Neural progenitor cell (in vitro differentiated cells): ENCODE measurements around the gene INTS6.

ENCODE experiments used
- EZH2 ChIP-seq: fragments of 200-600 bp; sonication (generic); IDR thresholded peaks from 2 replicates; pipeline ENCODE4 v1.6.1; 2017; ENCODE audit warnings: antibody characterized with exemption, mild to moderate bottlenecking, moderate library complexity
- EZH2phosphoT487 ChIP-seq: fragments of 200-600 bp; sonication (generic); IDR thresholded peaks from 2 replicates; pipeline ENCODE4 v1.6.1; 2017; ENCODE audit warnings: antibody characterized with exemption
- TF ChIP-seq, protein P1 (sequence below): fragments of 200-600 bp; sonication (generic); IDR thresholded peaks from 2 replicates; pipeline ENCODE4 v1.5.1; 2017; ENCODE audit warnings: antibody characterized with exemption, mild to moderate bottlenecking

DNA sequence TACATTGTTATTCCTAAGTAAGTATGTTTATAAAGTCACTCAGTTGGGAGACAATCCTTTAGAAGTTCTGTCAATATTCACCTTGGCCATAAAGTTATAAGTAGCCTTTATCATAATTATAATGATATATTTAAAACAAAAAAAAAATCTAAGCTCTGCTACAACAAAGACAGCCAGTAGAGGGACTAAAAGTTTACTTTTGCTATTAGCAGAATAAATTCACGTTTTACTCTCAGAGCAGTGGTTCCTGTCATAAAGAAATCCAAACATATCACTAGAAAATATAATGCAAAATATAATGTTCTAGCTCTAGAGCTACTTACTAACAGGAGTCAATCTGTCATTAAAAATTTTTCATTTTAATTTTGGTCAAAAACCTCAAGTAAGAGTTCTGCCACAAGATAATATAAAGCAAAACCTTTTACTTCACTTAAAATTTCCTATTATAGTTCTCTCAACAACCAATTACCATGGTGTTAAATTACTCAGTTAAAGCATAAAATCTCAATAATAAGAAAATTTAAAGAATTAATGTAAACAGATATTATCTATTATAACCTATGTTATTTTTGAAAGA lies 17.7 kb downstream of the INTS6 start:
- TF ChIP-seq, protein P1, sequence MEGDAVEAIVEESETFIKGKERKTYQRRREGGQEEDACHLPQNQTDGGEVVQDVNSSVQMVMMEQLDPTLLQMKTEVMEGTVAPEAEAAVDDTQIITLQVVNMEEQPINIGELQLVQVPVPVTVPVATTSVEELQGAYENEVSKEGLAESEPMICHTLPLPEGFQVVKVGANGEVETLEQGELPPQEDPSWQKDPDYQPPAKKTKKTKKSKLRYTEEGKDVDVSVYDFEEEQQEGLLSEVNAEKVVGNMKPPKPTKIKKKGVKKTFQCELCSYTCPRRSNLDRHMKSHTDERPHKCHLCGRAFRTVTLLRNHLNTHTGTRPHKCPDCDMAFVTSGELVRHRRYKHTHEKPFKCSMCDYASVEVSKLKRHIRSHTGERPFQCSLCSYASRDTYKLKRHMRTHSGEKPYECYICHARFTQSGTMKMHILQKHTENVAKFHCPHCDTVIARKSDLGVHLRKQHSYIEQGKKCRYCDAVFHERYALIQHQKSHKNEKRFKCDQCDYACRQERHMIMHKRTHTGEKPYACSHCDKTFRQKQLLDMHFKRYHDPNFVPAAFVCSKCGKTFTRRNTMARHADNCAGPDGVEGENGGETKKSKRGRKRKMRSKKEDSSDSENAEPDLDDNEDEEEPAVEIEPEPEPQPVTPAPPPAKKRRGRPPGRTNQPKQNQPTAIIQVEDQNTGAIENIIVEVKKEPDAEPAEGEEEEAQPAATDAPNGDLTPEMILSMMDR: peak; percentile 57
- TF ChIP-seq EZH2phosphoT487: no peak
- TF ChIP-seq EZH2: no peak
